NOMO-1 (cell line): ENCODE measurements around the gene CDC42EP1.
"Not testable (repeated sequence)": the region's sequence is repeated elsewhere in the genome, so short reads cannot be mapped to it uniquely, and the experiment has no call there.

Source experiments
- DNase-seq, 2 experiments: peaks; one replicate each; lab custom pipeline; 2025; ENCODE audit not compliant: unreplicated experiment in 2 of 2; lab: John Stamatoyannopoulos, UW

Gene CDC42EP1

DNA sequence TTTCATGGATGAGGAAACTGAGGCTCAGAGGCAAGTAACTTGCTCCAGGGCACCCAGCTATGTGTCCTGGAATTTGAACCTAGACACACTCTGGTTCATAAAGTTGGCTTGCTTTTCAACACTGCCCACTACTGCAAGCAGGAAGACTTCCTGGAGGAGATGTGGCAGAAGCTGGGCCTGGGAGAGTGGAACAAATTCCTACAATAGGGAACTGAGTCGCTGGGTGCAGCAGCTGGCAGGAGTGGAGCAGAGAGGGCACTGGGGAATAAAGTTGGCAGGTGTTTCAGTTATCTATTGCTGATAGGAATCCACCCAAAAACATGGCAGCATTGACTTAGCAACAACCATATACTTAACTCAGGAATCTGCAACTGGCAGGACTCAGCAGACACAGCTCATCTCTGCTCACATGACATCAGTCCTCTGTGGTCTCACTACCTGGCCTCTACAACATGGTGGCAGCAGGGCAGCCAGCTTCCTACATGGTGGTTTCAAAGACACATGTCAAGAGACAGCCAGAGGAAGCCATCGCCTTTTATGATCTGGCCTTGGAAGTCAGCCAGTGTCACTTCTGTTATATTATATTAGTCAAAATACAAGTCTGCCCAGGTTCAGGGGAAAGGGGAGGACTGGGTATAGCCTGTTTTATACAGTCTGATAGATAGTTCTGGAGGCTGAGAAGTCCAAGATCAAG, 30.5 kb upstream of the CDC42EP1 start:
- DNase-seq: peak; percentile 6 to 49

DNA sequence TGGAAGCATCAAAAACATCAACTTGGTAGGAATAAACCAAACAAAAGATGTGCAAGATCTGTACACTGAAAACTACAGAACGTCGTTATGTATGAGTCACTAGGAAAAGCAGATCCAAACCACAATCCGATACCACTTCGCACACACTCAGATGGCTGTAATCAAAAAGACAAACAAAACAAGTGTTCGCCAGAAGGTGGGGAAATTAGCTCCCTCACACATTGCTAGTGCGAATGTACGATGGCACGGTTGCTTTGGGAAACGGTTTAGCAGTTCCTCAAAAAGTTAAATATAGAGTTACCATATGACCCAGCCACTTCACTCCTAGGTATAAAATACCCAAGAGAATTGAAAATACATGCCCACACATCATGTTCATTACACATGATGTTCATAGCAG, 26.3 kb upstream of the CDC42EP1 start:
- DNase-seq: peak; percentile 65 to 85

GRCh38 chr22:37534445-37534844, 25.8 kb upstream of the CDC42EP1 start:
- no peak for DNase-seq

- no peak for DNase-seq
These were observed 25.1 kb upstream of the CDC42EP1 start for GRCh38 chr22:37535159-37535558.

- peak; percentile 89 to 92 for DNase-seq
These were observed 21.5 kb upstream of the CDC42EP1 start for GRCh38 chr22:37538590-37539357.

GRCh38 chr22:37539790-37540189, 20.5 kb upstream of the CDC42EP1 start:
- not testable (repeated sequence) for DNase-seq

DNA sequence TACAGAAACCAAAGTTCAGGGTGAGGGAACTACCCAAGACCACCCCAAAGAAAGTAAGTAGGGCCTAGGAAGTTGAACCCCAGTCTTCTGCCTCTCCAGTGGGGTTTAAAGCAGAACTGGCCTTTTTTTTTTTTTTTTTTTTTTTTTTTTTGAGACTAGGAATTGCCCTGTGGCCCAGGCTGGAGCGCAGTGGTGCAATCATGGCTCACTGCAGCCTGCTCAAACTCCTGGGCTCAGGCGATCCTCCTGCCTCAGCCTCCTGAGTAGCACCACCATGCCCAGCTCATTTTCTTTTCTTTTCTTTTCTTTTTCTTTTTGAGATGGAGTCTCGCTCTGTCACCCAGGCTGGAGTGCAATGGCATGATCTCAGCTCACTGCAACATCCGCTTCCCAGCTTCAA, 17.9 kb upstream of the CDC42EP1 start:
- not testable (repeated sequence) for DNase-seq

DNA sequence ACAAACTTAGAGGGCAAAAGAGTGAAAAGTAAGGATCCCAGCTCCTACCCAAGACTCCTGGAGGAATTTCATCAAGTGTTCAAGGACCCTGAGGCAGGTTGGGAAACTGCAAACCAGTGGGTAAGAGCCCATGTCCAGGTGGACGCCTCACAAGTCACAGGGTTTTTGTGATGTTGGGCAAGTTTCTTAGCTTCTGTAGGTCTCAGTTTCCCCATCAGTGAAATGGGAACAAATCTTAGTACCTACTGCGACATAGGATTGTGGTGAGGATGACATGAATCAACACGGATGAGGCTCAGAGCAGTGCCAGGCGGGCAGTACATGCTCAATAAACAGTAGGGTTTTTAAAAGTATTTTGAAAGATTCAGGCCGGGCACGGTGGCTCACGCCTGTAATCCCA, 17.3 kb upstream of the CDC42EP1 start:
- DNase-seq: no peak

- peak in 1 of 2 experiments; percentile 25 for DNase-seq
These were observed 15.2 kb upstream of the CDC42EP1 start for GRCh38 chr22:37544955-37545702.

- DNase-seq: no peak
These were observed 14.4 kb upstream of the CDC42EP1 start for GRCh38 chr22:37545703-37546436.

GRCh38 chr22:37546437-37547250, 13.6 kb upstream of the CDC42EP1 start:
- DNase-seq: no peak

- no peak for DNase-seq
These were observed 13.0 kb upstream of the CDC42EP1 start for GRCh38 chr22:37547251-37547741.

DNA sequence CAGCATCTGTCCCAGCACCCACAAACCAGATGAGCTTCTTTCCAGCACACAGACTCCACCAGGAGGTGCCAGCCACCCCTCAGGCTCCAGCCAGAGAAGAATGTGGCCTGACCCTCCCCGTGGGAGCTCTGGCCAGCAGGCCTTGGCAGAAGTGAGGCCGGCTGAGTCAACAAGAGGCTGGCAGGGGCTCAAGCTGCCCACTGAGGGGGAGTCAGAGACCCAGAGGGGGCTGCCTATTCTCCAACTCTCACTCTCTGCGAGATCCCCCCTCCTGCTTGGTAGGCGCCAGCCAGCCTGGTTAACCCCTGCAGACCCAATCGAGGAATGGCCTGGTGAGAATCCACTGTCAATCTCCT, 10.6 kb upstream of the CDC42EP1 start:
- no peak for DNase-seq

DNA sequence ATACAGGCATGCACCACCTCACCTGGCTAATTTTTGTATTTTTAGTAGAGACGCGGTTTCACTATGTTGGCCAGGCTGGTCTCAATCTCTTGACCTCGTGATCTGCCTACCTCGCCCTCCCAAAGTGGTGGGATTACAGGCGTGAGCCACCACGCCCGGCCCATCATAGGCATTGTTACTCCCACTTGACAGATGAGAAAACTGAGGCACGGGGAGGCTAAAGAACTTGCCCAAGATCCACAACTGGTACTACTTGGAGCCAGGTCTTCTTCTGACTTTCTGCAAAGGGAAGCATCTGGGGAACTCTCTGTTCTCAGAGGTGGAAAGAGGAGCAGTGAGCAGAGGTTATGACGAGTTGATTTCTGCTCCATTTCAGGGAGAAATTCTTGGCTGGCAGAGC, 9.4 kb upstream of the CDC42EP1 start:
- not testable (repeated sequence) for DNase-seq

DNA sequence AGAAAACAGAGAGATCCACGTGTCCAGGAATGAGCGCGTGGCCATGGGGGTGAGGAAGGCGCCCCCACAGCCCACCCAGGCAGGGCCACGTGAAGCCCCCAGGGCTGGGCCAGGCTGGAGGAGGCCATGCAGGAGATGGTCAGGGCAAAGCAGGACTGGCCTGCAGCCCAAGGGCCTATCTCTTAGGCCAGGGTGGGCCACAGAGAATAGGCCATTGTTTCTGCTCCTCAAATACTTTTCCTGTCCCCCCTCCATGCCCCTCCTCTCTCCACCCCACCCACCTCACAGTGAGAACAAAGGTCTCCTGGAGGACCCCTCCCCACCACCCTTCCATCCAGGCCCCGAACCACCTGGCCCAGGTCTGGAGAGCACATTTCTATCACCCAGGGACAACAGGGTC, 8.3 kb upstream of the CDC42EP1 start:
- no peak for DNase-seq

GRCh38 chr22:37552524-37553163, 7.6 kb upstream of the CDC42EP1 start:
- DNase-seq: no peak

- DNase-seq: no peak
These were observed 6.6 kb upstream of the CDC42EP1 start for GRCh38 chr22:37553725-37554124.

- no peak for DNase-seq
These were observed 5.3 kb upstream of the CDC42EP1 start for GRCh38 chr22:37555029-37555428.

DNA sequence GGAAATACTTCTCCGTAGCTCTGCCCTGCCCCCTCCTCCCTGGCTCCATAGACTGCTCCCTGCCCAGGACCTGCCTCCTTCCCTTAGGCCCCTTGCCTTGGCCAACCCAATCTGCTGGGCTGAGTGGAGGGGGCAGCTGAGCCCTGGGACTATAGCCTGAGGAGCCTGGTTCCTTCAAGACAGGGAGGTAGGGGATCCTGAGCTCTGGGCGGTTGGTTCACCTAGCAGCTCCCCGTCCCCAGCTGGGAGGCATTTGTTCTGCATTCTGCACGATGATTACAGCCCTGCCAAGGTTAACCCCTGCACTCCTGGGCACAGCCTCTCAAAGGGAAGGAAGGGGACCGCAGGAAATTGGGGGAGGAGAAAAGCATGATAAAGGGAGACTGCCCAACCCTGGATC, 3.6 kb upstream of the CDC42EP1 start:
- no peak for DNase-seq
